ENCODE measurements around the gene SHFL.

SHFL gene

GRCh38 chr19:10085641-10086590, at the start of gene SHFL:
TSS of gene SHFL (plus strand) at chr19:10086317. CDS start at chr19:10086428, 111 bp downstream.
- peak; percentile 57 to 72 (median 58) for DNase-seq (ENCODE audit: low read depth in 2 of 3, low spot score in 1 of 3)

GRCh38 chr19:10036601-10037071, 49.5 kb upstream of the SHFL start:
- no peak for DNase-seq (ENCODE audit: low read depth in 2 of 3, low spot score in 1 of 3)

- no peak for DNase-seq (ENCODE audit: low read depth in 2 of 3, low spot score in 1 of 3)
Measured at GRCh38 chr19:10037367-10037766, 48.8 kb upstream of the SHFL start.

- no peak for DNase-seq (ENCODE audit: low read depth in 2 of 3, low spot score in 1 of 3)
Measured at GRCh38 chr19:10037809-10038208, 48.3 kb upstream of the SHFL start.

- no peak for DNase-seq (ENCODE audit: low read depth in 2 of 3, low spot score in 1 of 3)
Measured at GRCh38 chr19:10043286-10043927, 42.7 kb upstream of the SHFL start.

GRCh38 chr19:10044390-10044789, 41.7 kb upstream of the SHFL start:
- no peak for DNase-seq (ENCODE audit: low read depth in 2 of 3, low spot score in 1 of 3)

GRCh38 chr19:10045371-10045770, 40.7 kb upstream of the SHFL start:
- DNase-seq (ENCODE audit: low read depth in 2 of 3, low spot score in 1 of 3), result no peak

GRCh38 chr19:10049626-10050025, 36.5 kb upstream of the SHFL start:
- no peak for DNase-seq (ENCODE audit: low read depth in 2 of 3, low spot score in 1 of 3)

- DNase-seq (ENCODE audit: low read depth in 2 of 3, low spot score in 1 of 3), result no peak
Measured at GRCh38 chr19:10052602-10053360, 33.3 kb upstream of the SHFL start.

GRCh38 chr19:10061717-10062310, 24.3 kb upstream of the SHFL start:
- no peak for DNase-seq (ENCODE audit: low read depth in 2 of 3, low spot score in 1 of 3)

GRCh38 chr19:10068205-10068604, 17.9 kb upstream of the SHFL start:
- DNase-seq (ENCODE audit: low read depth in 2 of 3, low spot score in 1 of 3), result no peak

GRCh38 chr19:10069046-10069445, 17.1 kb upstream of the SHFL start:
- DNase-seq (ENCODE audit: low read depth in 2 of 3, low spot score in 1 of 3), result no peak

- DNase-seq (ENCODE audit: low read depth in 2 of 3, low spot score in 1 of 3), result no peak
Measured at GRCh38 chr19:10070730-10071446, 15.2 kb upstream of the SHFL start.

- DNase-seq (ENCODE audit: low read depth in 2 of 3, low spot score in 1 of 3), result peak; percentile 25 to 57 (median 40)
Measured at GRCh38 chr19:10074153-10074552, 12.0 kb upstream of the SHFL start.

- no peak for DNase-seq (ENCODE audit: low read depth in 2 of 3, low spot score in 1 of 3)
Measured at GRCh38 chr19:10076535-10076934, 9.6 kb upstream of the SHFL start.

- no peak for DNase-seq (ENCODE audit: low read depth in 2 of 3, low spot score in 1 of 3)
Measured at GRCh38 chr19:10078329-10078728, 7.8 kb upstream of the SHFL start.

- no peak for DNase-seq (ENCODE audit: low read depth in 2 of 3, low spot score in 1 of 3)
Measured at GRCh38 chr19:10079031-10079453, 7.1 kb upstream of the SHFL start.

- no peak for DNase-seq (ENCODE audit: low read depth in 2 of 3, low spot score in 1 of 3)
Measured at GRCh38 chr19:10083911-10084310, 2.2 kb upstream of the SHFL start.

- no peak for DNase-seq (ENCODE audit: low read depth in 2 of 3, low spot score in 1 of 3)
Measured at GRCh38 chr19:10084803-10085202, 1.3 kb upstream of the SHFL start.

GRCh38 chr19:10086591-10087192, 575 bp downstream of the SHFL start:
- DNase-seq (ENCODE audit: low read depth in 2 of 3, low spot score in 1 of 3), result no peak
